NB4 (cell line): ENCODE data around the gene LEFTY1.

Experiments used
- DNase-seq: peaks from one replicate; pipeline ENCODE4 v3.0.0; 2010; ENCODE audit warnings: low read depth
- H3K4me3 ChIP-seq: one replicate; pipeline ENCODE4 v1.5.1; 2011; ENCODE audit warnings: mild to moderate bottlenecking, low read depth, low read length, moderate library complexity
- CTCF ChIP-seq: IDR thresholded peaks from one replicate; pipeline ENCODE4 v1.5.1; 2012; ENCODE audit warnings: low read depth, low read length
- MAX ChIP-seq: IDR thresholded peaks from 2 replicates; pipeline ENCODE4 v1.6.1; 2011; ENCODE audit warnings: low read depth, low read length
- MYC ChIP-seq: IDR thresholded peaks from 2 replicates; pipeline ENCODE4 v1.6.1; 2011; ENCODE audit warnings: low read depth, low read length
- POLR2A ChIP-seq: IDR thresholded peaks from 2 replicates; pipeline ENCODE4 v1.6.1; 2011; ENCODE audit warnings: mild to moderate bottlenecking; ENCODE audit not compliant: insufficient read length; ENCODE audit errors: extremely low read depth

Gene LEFTY1

GRCh38 chr1:225897595-225898514 is 8.9 kb upstream of the LEFTY1 start:
- H3K4me3 ChIP-seq: no peak overlapping the region
- no peak for TF ChIP-seq MAX
- TF ChIP-seq MYC: no peak
- TF ChIP-seq CTCF: no peak
- TF ChIP-seq POLR2A: no peak
- DNase-seq: no peak

- DNase-seq: no peak
- TF ChIP-seq MYC: no peak
- TF ChIP-seq POLR2A: no peak
- TF ChIP-seq CTCF: no peak
- TF ChIP-seq MAX: no peak
- no peak overlapping the region for H3K4me3 ChIP-seq
These were observed 8.1 kb upstream of the LEFTY1 start for GRCh38 chr1:225896937-225897549.

- no peak overlapping the region for H3K4me3 ChIP-seq
- TF ChIP-seq CTCF (no peak), MYC (no peak), MAX (no peak), POLR2A (no peak)
- no peak for DNase-seq
These were observed 7.5 kb upstream of the LEFTY1 start for GRCh38 chr1:225896494-225896893.

GRCh38 chr1:225892307-225892706 is 3.4 kb upstream of the LEFTY1 start:
- no peak for TF ChIP-seq CTCF
- TF ChIP-seq MYC: no peak
- no peak for TF ChIP-seq MAX
- TF ChIP-seq POLR2A: no peak
- no peak overlapping the region for H3K4me3 ChIP-seq
- no peak for DNase-seq

- DNase-seq: no peak
- no peak for TF ChIP-seq MAX
- no peak for TF ChIP-seq POLR2A
- no peak for TF ChIP-seq MYC
- no peak for TF ChIP-seq CTCF
- no peak overlapping the region for H3K4me3 ChIP-seq
These were observed 2.5 kb upstream of the LEFTY1 start for GRCh38 chr1:225891229-225891972.
